GM21360 (cell line): ENCODE results near the gene RTEL1.

Experiments
- ATAC-seq: cut with Tn5 transposase; IDR thresholded peaks from one replicate; pipeline ENCODE4 v1.9.1; 2021; ENCODE audit warnings: mild to moderate bottlenecking, moderate library complexity; ENCODE audit not compliant: unreplicated experiment

RTEL1 gene

DNA sequence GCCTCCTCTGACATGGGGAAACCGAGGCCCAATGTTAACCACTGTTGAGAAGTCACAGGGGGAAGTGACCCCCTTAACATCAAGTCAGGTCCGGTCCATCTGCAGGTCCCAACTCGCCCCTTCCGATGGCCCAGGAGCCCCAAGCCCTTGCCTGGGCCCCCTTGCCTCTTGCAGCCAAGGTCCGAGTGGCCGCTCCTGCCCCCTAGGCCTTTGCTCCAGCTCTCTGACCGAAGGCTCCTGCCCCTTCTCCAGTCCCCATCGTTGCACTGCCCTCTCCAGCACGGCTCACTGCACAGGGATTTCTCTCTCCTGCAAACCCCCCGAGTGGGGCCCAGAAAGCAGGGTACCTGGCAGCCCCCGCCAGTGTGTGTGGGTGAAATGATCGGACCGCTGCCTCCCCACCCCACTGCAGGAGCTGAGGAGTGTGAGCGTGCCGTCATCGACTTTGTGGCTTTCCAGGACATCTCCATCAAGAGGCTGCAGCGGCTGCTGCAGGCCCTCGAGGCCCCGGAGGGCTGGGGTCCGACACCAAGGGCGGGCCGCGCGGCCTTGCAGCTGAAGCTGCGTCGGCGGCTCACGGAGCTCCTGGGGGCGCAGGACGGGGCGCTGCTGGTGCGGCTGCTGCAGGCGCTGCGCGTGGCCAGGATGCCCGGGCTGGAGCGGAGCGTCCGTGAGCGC, 39.9 kb downstream of the RTEL1 start:
- ATAC-seq: no peak

DNA sequence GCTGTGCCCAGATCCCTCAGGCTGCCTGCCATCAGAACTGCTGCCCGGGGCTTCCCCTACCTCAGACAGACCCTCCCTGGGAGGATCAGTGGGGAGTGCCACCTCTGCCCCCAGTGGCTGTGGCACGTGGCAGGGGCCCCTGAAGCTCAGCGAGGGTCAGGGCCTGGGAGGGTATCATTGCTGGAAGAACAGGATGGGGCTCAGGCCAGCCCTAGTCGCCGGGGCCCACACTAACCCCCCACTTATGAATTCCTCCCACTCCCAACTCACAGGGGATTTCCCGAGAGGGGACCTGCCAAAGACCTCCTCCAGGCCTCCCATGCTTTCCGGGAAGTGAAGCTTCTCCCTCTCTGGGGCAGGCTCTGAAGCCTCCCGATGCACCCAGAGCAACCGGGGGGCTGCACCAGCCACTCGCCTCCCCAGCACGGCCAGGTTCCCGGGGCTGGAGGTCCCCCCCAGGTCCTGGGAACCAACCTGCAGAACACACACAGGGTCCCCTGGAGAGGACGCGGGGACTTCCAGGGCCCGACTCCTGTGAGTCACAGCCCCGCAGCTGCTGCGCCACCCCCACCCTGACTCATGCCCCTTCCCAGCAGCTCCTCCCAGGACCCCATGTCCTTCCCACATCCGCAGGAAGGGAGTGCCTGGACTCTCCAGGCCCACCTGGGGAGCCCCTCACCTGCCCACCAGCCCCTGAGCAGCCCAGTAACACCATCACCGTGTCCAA, 40.8 kb downstream of the RTEL1 start:
- ATAC-seq: no peak

- no peak for ATAC-seq
Observed at GRCh38 chr20:63699466-63700198, 41.5 kb downstream of the RTEL1 start.

DNA sequence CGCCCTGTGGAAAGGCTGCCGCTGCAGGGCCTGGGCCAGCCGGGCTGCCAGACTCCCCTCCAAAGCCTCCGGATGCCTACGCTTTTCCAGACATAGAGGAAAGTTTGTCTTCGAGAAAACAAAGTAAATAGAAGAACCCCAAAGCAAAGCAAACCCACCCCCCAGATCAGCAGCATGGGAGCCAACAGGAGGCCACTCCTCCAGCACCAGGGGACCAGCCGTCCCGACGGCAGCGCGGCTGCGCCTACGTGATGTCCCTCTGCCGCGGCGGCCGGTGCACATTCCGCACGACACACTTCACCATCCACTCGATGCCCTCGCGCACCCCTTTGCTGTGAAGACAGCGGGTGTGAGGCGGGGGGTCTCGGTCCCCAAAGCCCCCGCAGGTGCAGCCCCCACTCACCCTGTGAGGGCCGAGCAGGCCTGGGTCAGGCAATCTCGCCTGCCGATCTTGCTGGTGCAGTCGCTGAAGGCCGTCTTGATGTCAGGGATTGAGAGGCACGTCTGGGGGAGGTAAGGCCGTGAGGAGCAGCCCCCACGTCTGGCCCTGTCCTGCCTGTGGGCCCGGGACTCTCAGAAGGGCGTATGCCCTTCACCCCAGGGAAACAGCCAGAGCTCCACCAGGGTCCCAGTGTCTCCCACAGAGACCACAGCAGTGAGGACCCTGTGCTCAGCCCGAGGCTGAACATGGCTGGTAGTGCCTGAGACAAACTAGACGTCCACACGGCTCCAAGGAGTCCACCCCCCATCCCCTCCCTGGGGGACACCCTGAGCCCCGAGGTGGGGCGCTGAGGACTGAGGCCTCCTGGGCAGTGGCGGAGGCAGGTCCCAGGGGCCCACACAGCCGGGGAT, 42.3 kb downstream of the RTEL1 start:
- no peak for ATAC-seq

DNA sequence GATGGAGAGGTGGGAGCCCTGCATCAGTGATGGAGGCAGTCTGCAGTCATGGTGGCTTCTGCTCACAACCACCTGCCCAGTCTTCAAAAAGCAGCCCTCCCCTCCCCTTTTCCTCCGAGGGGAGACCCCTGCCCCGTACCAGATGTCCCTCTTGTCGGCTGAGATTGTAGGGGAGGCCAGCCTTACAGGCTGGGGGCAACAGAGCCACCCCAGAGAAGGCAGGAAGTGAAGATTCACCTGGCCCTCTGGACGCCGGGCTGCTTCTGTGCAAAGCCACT, 42.9 kb downstream of the RTEL1 start:
- no peak for ATAC-seq

- ATAC-seq: no peak
Observed at GRCh38 chr20:63701329-63702035, 43.4 kb downstream of the RTEL1 start.

DNA sequence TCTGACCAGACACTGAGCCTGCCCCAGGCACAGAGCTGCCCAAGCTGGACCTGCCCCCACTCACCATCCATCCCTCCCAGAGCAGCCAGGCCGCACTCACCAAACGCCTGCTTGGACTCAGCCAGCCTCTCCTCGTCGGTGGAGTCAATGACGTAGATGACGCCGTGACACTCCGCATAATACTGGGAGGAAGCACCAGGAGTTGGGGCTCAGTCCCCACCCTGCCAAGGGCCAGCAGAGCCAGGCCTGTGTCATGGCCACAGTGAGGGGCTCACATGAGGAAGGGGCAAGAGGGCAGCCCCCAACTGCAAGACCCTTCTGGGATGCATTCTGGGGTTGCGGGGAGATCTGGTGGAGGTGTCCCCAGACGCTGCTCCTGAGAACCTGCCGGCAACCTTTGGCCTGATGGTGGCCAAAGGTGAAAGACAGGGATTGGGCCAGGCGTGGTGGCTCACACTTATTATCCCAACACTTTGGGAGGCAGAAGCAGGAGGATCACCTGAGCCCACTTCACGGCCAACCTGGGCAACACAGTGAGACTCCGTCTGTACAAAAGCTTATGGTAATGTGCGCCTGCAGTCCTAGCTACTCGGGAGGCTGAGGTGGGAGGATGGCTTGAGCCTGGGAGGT, 44.0 kb downstream of the RTEL1 start:
- ATAC-seq: no peak

- no peak for ATAC-seq
Observed at GRCh38 chr20:63702751-63703470, 44.8 kb downstream of the RTEL1 start.

DNA sequence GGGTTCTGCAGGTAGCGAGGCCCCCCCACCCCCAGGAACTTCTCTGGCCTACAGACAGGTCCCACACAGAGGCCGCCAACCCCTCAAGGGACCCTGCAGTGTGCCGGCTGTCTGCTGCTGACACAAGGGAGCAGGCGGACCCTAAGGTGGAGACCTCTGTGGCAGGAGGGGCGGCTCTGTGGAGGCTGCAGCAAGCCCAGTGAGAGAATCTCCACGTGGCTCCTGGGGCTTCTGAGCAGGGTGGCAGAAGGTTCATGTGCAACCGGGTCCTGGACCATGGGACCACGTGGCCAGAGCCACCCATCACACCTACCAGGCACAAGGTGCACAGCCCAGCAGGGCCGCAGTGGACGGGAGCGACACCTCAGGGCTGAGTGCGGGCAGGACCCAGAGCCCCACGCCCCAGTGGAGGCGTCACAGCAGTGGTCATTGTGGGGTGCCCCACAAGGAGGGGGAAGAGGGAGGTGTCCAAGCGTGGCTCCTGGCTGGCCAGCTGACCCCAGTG, 45.4 kb downstream of the RTEL1 start:
- no peak for ATAC-seq

GRCh38 chr20:63703976-63704748, 46.0 kb downstream of the RTEL1 start:
- ATAC-seq: no peak

GRCh38 chr20:63704749-63705117, 46.6 kb downstream of the RTEL1 start:
- ATAC-seq: no peak

DNA sequence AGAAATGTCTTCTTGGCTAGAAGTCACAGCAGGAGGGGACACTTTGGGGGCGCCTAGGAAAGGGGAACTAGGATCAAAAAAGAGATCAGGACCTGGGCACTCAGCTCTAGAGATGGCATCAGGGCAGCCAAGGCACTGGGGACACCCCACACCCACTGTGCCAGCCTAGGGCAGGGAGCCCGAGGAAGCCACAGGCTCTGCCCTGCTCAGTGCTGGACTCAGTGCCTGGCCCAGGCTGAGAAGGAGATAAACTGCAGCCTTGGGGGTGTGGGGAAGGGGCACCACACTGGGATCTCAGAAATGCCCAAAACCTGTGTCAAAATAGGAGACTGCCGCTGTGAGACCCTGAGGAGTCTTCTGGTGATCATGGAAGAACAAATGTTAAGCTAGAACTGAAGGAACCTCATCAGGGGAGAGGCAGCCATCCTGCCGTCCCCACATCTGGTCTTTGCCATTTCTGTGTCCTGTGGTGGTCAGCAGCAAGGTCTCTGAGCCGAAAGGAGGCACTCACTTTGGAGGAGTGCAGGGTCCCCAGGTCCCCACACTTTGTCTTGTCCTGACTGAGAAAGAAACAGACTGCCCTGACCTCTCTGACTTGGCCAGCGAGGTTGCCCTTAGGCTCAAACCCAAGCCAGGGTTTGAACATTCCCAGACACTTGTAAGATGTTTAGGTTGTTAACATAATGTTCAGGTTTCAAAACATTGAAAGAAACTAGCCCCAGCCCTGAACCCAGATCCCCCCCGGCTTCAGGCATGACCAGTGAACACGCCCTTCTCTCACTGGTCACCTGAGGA, 47.3 kb downstream of the RTEL1 start:
- ATAC-seq: no peak

DNA sequence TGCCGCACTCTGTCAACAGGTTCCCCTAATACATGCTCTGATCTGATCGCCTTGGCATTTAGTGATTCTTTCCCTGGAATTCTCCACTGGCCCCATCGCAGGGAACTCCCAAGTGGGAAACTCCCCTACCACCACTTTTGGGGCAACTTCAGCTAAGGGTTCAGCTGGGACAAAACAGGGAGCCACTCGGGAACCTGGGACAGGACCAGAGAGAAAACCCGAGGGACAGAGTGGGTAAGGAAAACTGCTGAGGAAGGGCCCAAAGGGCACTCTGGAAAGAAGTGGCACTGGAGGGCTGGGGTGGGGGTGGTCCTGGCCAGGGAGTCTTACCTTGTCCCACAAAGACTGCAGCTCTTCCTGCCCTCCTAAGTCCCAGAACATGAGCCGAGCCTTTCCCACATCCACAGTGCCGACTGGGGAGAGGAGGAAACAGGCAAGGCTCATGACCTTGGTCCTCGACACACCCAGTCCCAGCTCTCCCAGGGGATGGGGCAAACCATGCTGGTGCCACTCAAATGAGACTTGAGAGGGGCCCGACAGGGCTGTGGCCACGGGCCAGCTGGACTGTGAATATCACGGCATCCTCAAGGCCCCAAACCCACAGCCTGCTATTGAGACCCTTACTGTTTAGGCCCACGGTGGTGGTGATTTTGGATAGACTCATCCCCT, 48.0 kb downstream of the RTEL1 start:
- no peak for ATAC-seq

- ATAC-seq: peak; percentile 29
Observed at GRCh38 chr20:63706852-63707557, 48.9 kb downstream of the RTEL1 start.

DNA sequence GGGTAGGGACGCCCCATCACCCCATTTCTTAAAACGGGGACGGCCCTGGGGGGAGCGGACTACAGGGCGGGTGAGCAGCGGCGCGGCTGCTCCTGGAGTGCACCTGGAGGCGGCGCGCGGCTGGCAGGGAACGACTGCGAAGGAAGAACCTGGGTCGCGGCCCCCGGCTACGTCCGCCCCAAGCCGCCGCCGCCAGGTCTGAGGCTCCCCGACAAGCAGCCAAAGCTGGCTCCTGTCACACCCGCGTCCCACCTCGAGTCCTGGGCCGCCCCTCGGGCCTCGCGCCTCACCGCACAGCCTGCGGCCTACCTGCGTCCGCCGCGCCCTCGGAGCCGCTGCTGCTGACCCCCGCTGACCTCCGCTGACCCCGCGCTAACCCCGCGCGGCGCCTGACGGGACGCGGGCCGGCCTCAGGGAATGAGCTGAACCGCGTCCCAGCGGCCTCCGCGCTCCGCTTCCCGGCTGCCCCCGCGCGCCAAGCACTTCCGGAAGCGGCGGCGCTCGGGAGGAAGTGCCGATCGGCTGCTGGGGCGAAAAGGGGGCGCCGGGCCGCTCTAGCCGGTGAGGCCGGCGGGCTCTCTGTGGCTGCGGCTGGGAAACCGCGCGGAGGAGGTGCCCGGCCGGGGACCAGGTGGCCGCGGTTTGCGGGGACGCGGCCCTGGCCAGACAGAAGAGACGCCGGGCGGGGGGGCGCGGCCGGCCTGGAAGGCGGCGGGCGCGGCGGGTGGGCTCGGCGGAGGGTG, 49.6 kb downstream of the RTEL1 start, which contains the start of the genes ARFRP1 and ZGPAT:
Gene ARFRP1, minus strand, starts transcription at position 419 of the 743 bp plus-strand sequence. CDS start 885 bp downstream, outside the sequence.
Gene ZGPAT, plus strand, starts transcription at position 482 of the 743 bp plus-strand sequence. CDS start 542 bp downstream, outside the sequence.
- ATAC-seq: peak; percentile 58
